GM20431 (cell line): ENCODE data around the gene RAB18.
"Not testable (repeated sequence)": the region's sequence is repeated elsewhere in the genome, so short reads cannot be mapped to it uniquely, and the experiment has no call there.

ENCODE experiments used
- in situ Hi-C: fragments of 300-500 bp; cut with MseI, MboI; formaldehyde crosslinking; loops from one replicate; pipeline ENCODE4 v1.15.0; 2020; ENCODE audit warnings: low sequenced_read_pairs; ENCODE audit not compliant: unreplicated experiment

RAB18 gene

GRCh38 chr10:27504007-27504807 lies at the start of gene RAB18:
Gene RAB18, plus strand, starts transcription at chr10:27504304. Its CDS starts 66 bp downstream, at chr10:27504370.
- in situ Hi-C loops = no loop called here

- in situ Hi-C loops = no loop called here
Observed at GRCh38 chr10:27454837-27455236, 49.3 kb upstream of the RAB18 start.

- in situ Hi-C loops = no loop called here
Observed at GRCh38 chr10:27457261-27457945, 46.7 kb upstream of the RAB18 start.

- in situ Hi-C loops = no loop called here
Observed at GRCh38 chr10:27457966-27458365, 46.1 kb upstream of the RAB18 start.

- in situ Hi-C loops = no loop called here
Observed at GRCh38 chr10:27461312-27461711, 42.8 kb upstream of the RAB18 start.

GRCh38 chr10:27463961-27464360 lies 40.1 kb upstream of the RAB18 start:
- in situ Hi-C loops = no loop called here

GRCh38 chr10:27464993-27465392 lies 39.1 kb upstream of the RAB18 start:
- in situ Hi-C loops = no loop called here

GRCh38 chr10:27465596-27465995 lies 38.5 kb upstream of the RAB18 start:
- in situ Hi-C loops = not testable (repeated sequence)

- in situ Hi-C loops = no loop called here
Observed at GRCh38 chr10:27470885-27471284, 33.2 kb upstream of the RAB18 start.

- in situ Hi-C loops = no loop called here
Observed at GRCh38 chr10:27474741-27475140, 29.4 kb upstream of the RAB18 start.

- in situ Hi-C loops = no loop called here
Observed at GRCh38 chr10:27479016-27479415, 25.1 kb upstream of the RAB18 start.

GRCh38 chr10:27481486-27481885 lies 22.6 kb upstream of the RAB18 start:
- in situ Hi-C loops = no loop called here

- in situ Hi-C loops = no loop called here
Observed at GRCh38 chr10:27482984-27483956, 20.8 kb upstream of the RAB18 start.

- in situ Hi-C loops = no loop called here
Observed at GRCh38 chr10:27485368-27485767, 18.7 kb upstream of the RAB18 start.

GRCh38 chr10:27485986-27486385 lies 18.1 kb upstream of the RAB18 start:
- in situ Hi-C loops = no loop called here

- in situ Hi-C loops = no loop called here
Observed at GRCh38 chr10:27490807-27491206, 13.3 kb upstream of the RAB18 start.

- in situ Hi-C loops = no loop called here
Observed at GRCh38 chr10:27494116-27494805, 9.8 kb upstream of the RAB18 start.

GRCh38 chr10:27496137-27496536 lies 8.0 kb upstream of the RAB18 start:
- in situ Hi-C loops = no loop called here

GRCh38 chr10:27500096-27500495 lies 4.0 kb upstream of the RAB18 start:
- in situ Hi-C loops = no loop called here

- in situ Hi-C loops = no loop called here
Observed at GRCh38 chr10:27500886-27501285, 3.2 kb upstream of the RAB18 start.
